GM12875 (cell line): Measurements from ENCODE around the gene MT1H.
"Not testable (repeated sequence)": the region's sequence is repeated elsewhere in the genome, so short reads cannot be mapped to it uniquely, and the experiment has no call there.

ENCODE experiments used
- H3K4me3 ChIP-seq: one replicate; pipeline ENCODE4 v1.5.1; 2011; ENCODE audit warnings: low read depth, low read length, control low read depth
- CTCF ChIP-seq: IDR thresholded peaks from 2 replicates; pipeline ENCODE4 v1.5.1; 2011; ENCODE audit warnings: low read depth, mild to moderate bottlenecking, control low read depth, inconsistent platforms, low read length, moderate library complexity, borderline replicate concordance; ENCODE audit not compliant: insufficient read depth

Gene MT1H

GRCh38 chr16:56669840-56670619 lies 416 bp downstream of the MT1H start:
- TF ChIP-seq CTCF, result no peak
- no peak overlapping the region for H3K4me3 ChIP-seq

GRCh38 chr16:56670620-56670934 lies 963 bp downstream of the MT1H start:
- H3K4me3 ChIP-seq, result no peak overlapping the region

GRCh38 chr16:56671691-56672090 lies 2.1 kb downstream of the MT1H start:
- not testable (repeated sequence) for H3K4me3 ChIP-seq

More at GRCh38 chr16:56670620-56670934, 963 bp downstream of the MT1H start:
- TF ChIP-seq CTCF, result no peak

- not testable (repeated sequence) for H3K4me3 ChIP-seq
Measured at GRCh38 chr16:56672171-56672570, 2.6 kb downstream of the MT1H start.

- no peak overlapping the region for H3K4me3 ChIP-seq
- TF ChIP-seq CTCF, result no peak
Measured at GRCh38 chr16:56672761-56673536, 3.3 kb downstream of the MT1H start.

GRCh38 chr16:56673921-56674320 lies 4.3 kb downstream of the MT1H start:
- H3K4me3 ChIP-seq, result no peak overlapping the region
- TF ChIP-seq CTCF, result peak; percentile 47

- H3K4me3 ChIP-seq, result not testable (repeated sequence)
Measured at GRCh38 chr16:56674570-56674969, 5.0 kb downstream of the MT1H start.

- no peak for TF ChIP-seq CTCF
- no peak overlapping the region for H3K4me3 ChIP-seq
Measured at GRCh38 chr16:56675685-56676210, 6.1 kb downstream of the MT1H start.
